CD4-positive, alpha-beta T cell (primary cell): ENCODE measurements around the gene ERCC4. TPM values are rescaled to one million over a fixed set of nuclear protein-coding genes. Genes with fewer than 3 reads are reported as not detected.

Source experiments
- ATAC-seq: fragments of 200-7000 bp; cut with Tn5 transposase; one replicate; pipeline ENCODE4 v1.10.0; 2022; ENCODE audit warnings: mild to moderate bottlenecking; ENCODE audit not compliant: poor library complexity
- CTCF ChIA-PET: fragments of 350-600 bp; sonication (Branson Sonifier 250); formaldehyde crosslinking; loops from one replicate; lab custom pipeline; 2021; ENCODE audit warnings: antibody characterized with exemption, inconsistent platforms; lab: Charles Lee
- POLR2A ChIA-PET: fragments of 350-600 bp; sonication (Branson Sonifier 250); formaldehyde crosslinking; loops from one replicate; lab custom pipeline; 2021; ENCODE audit warnings: antibody characterized with exemption, inconsistent platforms; lab: Charles Lee
- DNase-seq, 14 experiments: peaks; one replicate each; pipeline ENCODE4 v3.0.0-alpha.2; 2013 to 2020; ENCODE audit warnings: mixed read lengths in 2 of 14
- H3K27ac ChIP-seq, 2 donors: one replicate each; pipeline versions ENCODE4 v1.5.1 to v1.7.0; 2013; ENCODE audit warnings: low read length in 2 of 2, low read depth in 1 of 2, mild to moderate bottlenecking in 1 of 2
- H3K27me3 ChIP-seq, 2 experiments: 1 replicate in 1 of 2; 2 replicates in 1 of 2; pipeline versions ENCODE4 v1.6.1 to v1.7.0; 2013; ENCODE audit warnings: low read length in 2 of 2, control low read depth in 1 of 2, mild to moderate bottlenecking in 1 of 2, moderate library complexity in 1 of 2; ENCODE audit not compliant: insufficient read depth in 2 of 2, control insufficient read depth in 1 of 2
- H3K36me3 ChIP-seq: one replicate; pipeline ENCODE4 v1.6.1; 2013; ENCODE audit warnings: low read length, control low read depth; ENCODE audit not compliant: insufficient read depth
- H3K4me1 ChIP-seq: one replicate; pipeline ENCODE4 v1.6.1; 2013; ENCODE audit warnings: low read length, control low read depth; ENCODE audit not compliant: insufficient read depth
- H3K4me3 ChIP-seq: one replicate; pipeline ENCODE4 v1.5.1; 2013; ENCODE audit warnings: mild to moderate bottlenecking, low read length, moderate library complexity
- H3K9me3 ChIP-seq, 2 experiments: 1 replicate in 1 of 2; 2 replicates in 1 of 2; pipeline versions ENCODE4 v1.6.1 to v1.7.0; 2013; ENCODE audit warnings: low read length in 2 of 2, mild to moderate bottlenecking in 2 of 2, control low read depth in 1 of 2, moderate library complexity in 1 of 2; ENCODE audit not compliant: control insufficient read depth in 1 of 2, insufficient read depth in 1 of 2
- H3K27ac Mint-ChIP-seq: one replicate; pipeline ENCODE4 v1.8.0; 2020; ENCODE audit warnings: mixed read lengths
- H3K27me3 Mint-ChIP-seq: one replicate; pipeline ENCODE4 v1.8.0; 2021; ENCODE audit warnings: mixed read lengths
- H3K36me3 Mint-ChIP-seq: one replicate; pipeline ENCODE4 v1.8.0; 2021; ENCODE audit warnings: low read depth, mixed read lengths
- H3K4me1 Mint-ChIP-seq: one replicate; pipeline ENCODE4 v1.8.0; 2021; ENCODE audit warnings: low read depth, mixed read lengths
- H3K4me3 Mint-ChIP-seq: one replicate; pipeline ENCODE4 v1.8.0; 2020; ENCODE audit warnings: mild to moderate bottlenecking, mixed read lengths
- H3K9me3 Mint-ChIP-seq: one replicate; pipeline ENCODE4 v1.8.0; 2020; ENCODE audit warnings: mixed read lengths
- intact Hi-C, 2 experiments: fragments of 100-400 bp; cut with DNase I in 1 of 2; cut with micrococcal nuclease in 1 of 2; formaldehyde crosslinking; loops; one replicate each; pipeline versions ENCODE4 v1.15.1 to v1.9.0; 2023 to 2025; cut with DNase I, micrococcal nuclease
- total RNA-seq, 174 experiments: library from RNA in 2 of 174; stranded (reverse) in 2 of 174; gene quantifications; one replicate each; pipeline ENCODE4 v1.2.3 and lab custom pipeline; 2021 to 2026
- TF ChIP-seq, protein P1 (sequence below): fragments of 200-600 bp; IDR thresholded peaks from one replicate; pipeline ENCODE4 v1.8.0; 2022; ENCODE audit warnings: antibody characterized with exemption, mild to moderate bottlenecking

Gene ERCC4
- total RNA-seq, 2 experiments from 2014 or later, result 8.5 to 10.1 TPM

- TF ChIP-seq, protein P1, sequence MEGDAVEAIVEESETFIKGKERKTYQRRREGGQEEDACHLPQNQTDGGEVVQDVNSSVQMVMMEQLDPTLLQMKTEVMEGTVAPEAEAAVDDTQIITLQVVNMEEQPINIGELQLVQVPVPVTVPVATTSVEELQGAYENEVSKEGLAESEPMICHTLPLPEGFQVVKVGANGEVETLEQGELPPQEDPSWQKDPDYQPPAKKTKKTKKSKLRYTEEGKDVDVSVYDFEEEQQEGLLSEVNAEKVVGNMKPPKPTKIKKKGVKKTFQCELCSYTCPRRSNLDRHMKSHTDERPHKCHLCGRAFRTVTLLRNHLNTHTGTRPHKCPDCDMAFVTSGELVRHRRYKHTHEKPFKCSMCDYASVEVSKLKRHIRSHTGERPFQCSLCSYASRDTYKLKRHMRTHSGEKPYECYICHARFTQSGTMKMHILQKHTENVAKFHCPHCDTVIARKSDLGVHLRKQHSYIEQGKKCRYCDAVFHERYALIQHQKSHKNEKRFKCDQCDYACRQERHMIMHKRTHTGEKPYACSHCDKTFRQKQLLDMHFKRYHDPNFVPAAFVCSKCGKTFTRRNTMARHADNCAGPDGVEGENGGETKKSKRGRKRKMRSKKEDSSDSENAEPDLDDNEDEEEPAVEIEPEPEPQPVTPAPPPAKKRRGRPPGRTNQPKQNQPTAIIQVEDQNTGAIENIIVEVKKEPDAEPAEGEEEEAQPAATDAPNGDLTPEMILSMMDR, result no peak
- H3K9me3 ChIP-seq, result no peaks in the 10 kb centered on the region
- no peak overlapping the region for H3K4me3 Mint-ChIP-seq
- H3K36me3 Mint-ChIP-seq, result peaks cover 84% of the 10 kb centered on the region
- H3K27ac ChIP-seq, result no peak overlapping the region
- H3K4me3 ChIP-seq, result no peak overlapping the region
- no peaks in the 10 kb centered on the region for H3K4me1 Mint-ChIP-seq
- no peak for DNase-seq
- no peaks in the 10 kb centered on the region for H3K9me3 Mint-ChIP-seq
- H3K36me3 ChIP-seq, result peaks cover 57% of the 10 kb centered on the region
- ChIA-PET POLR2A (no interaction called here), CTCF (interaction anchor here (1.6 to 2.6 kb wide), 2 partner anchors 13 to 16 kb away, joined by 10 to 12 read pairs; partner anchors contain the start of gene ERCC4)
- H3K27ac Mint-ChIP-seq, result no peak overlapping the region
- intact Hi-C loops, result no loop called here
- H3K4me1 ChIP-seq, result no peaks in the 10 kb centered on the region
- no peaks in the 10 kb centered on the region for H3K27me3 ChIP-seq
- ATAC-seq, result no peak
- no peaks in the 10 kb centered on the region for H3K27me3 Mint-ChIP-seq
Observed at GRCh38 chr16:13936155-13936554, 16.2 kb downstream of the ERCC4 start.

GRCh38 chr16:13936596-13937081 lies 16.7 kb downstream of the ERCC4 start:
- H3K9me3 ChIP-seq, result no peaks in the 10 kb centered on the region
- ChIA-PET CTCF (no interaction called here), POLR2A (no interaction called here)
- Mint-ChIP-seq H3K27me3 (no peaks in the 10 kb centered on the region), H3K9me3 (no peaks in the 10 kb centered on the region), H3K4me1 (no peaks in the 10 kb centered on the region), H3K36me3 (peaks cover 87% of the 10 kb centered on the region), H3K27ac (no peak overlapping the region), H3K4me3 (no peak overlapping the region)
- intact Hi-C loops, result no loop called here
- ATAC-seq (no peak), DNase-seq (no peak)
- H3K4me1 ChIP-seq, result no peaks in the 10 kb centered on the region
- no peak overlapping the region for H3K27ac ChIP-seq
- no peak overlapping the region for H3K4me3 ChIP-seq
- H3K27me3 ChIP-seq, result no peaks in the 10 kb centered on the region
- peaks cover 56% of the 10 kb centered on the region for H3K36me3 ChIP-seq
- TF ChIP-seq, protein P1, result no peak

GRCh38 chr16:13937411-13937810 lies 17.5 kb downstream of the ERCC4 start:
- no peak overlapping the region for H3K27ac ChIP-seq
- Mint-ChIP-seq H3K27ac (no peak overlapping the region), H3K27me3 (no peaks in the 10 kb centered on the region), H3K36me3 (peaks cover 82% of the 10 kb centered on the region), H3K4me3 (no peak overlapping the region), H3K9me3 (no peaks in the 10 kb centered on the region), H3K4me1 (no peaks in the 10 kb centered on the region)
- ChIA-PET CTCF (no interaction called here), POLR2A (no interaction called here)
- TF ChIP-seq, protein P1, result no peak
- no peaks in the 10 kb centered on the region for H3K4me1 ChIP-seq
- H3K9me3 ChIP-seq, result no peaks in the 10 kb centered on the region
- no peak for DNase-seq
- no peaks in the 10 kb centered on the region for H3K27me3 ChIP-seq
- H3K36me3 ChIP-seq, result peaks cover 49% of the 10 kb centered on the region
- intact Hi-C loops, result no loop called here
- no peak for ATAC-seq
- no peak overlapping the region for H3K4me3 ChIP-seq
